ENCODE measurements around the gene ELN. TPM values are rescaled to one million over a fixed set of nuclear protein-coding genes. Genes with fewer than 3 reads are reported as not detected.

Gene ELN
- total RNA-seq, 2 experiments from 2014 or later, result not detected

GRCh38 chr7:74017125-74017524 lies 10.8 kb upstream of the ELN start:
- Histone ChIP-seq H3K27ac (ENCODE audit: low read depth in 1 of 2, low read length in 2 of 2) (no peak overlapping the region), H3K27me3 (ENCODE audit: control insufficient read depth in 1 of 2, insufficient read depth in 2 of 2, low read length in 2 of 2) (no peaks in the 10 kb centered on the region), H3K36me3 (ENCODE audit: insufficient read depth, low read length) (no peaks in the 10 kb centered on the region), H3K9me3 (ENCODE audit: control insufficient read depth in 1 of 2, insufficient read depth in 1 of 2, low read length in 2 of 2) (peaks cover 0 to 6% of the 10 kb centered on the region in 2 experiments), H3K4me1 (ENCODE audit: insufficient read depth, low read length) (no peaks in the 10 kb centered on the region), H3K4me3 (ENCODE audit: low read length) (no peak overlapping the region)
- H3K27ac Mint-ChIP-seq, result no peak overlapping the region
- H3K36me3 Mint-ChIP-seq (ENCODE audit: low read depth), result no peaks in the 10 kb centered on the region
- no peak overlapping the region for H3K4me3 Mint-ChIP-seq
- no peak for TF ChIP-seq CTCF (IDR thresholded peaks at IDR 0.05)
- intact Hi-C loops (cut with DNase I, micrococcal nuclease), result no loop called here
- CTCF ChIA-PET, result interaction anchor here (1.0 kb wide), 1 partner anchor 10 kb away, joined by 3 read pairs; no protein-coding TSS in a partner anchor
- ATAC-seq (ENCODE audit: poor library complexity), result no peak
- no peaks in the 10 kb centered on the region for H3K4me1 Mint-ChIP-seq (ENCODE audit: low read depth)
- no peaks in the 10 kb centered on the region for H3K9me3 Mint-ChIP-seq
- no peak for DNase-seq
- no peaks in the 10 kb centered on the region for H3K27me3 Mint-ChIP-seq
- POLR2A ChIA-PET, result no interaction called here

GRCh38 chr7:74018246-74018895 lies 9.6 kb upstream of the ELN start:
- no peaks in the 10 kb centered on the region for H3K27me3 ChIP-seq (ENCODE audit: control insufficient read depth in 1 of 2, insufficient read depth in 2 of 2, low read length in 2 of 2)
- H3K36me3 Mint-ChIP-seq (ENCODE audit: low read depth), result no peaks in the 10 kb centered on the region
- H3K4me1 ChIP-seq (ENCODE audit: insufficient read depth, low read length), result no peaks in the 10 kb centered on the region
- H3K27ac Mint-ChIP-seq, result no peak overlapping the region
- peaks cover 6% of the 10 kb centered on the region for H3K27me3 Mint-ChIP-seq
- TF ChIP-seq CTCF (IDR thresholded peaks at IDR 0.05), result no peak
- H3K4me1 Mint-ChIP-seq (ENCODE audit: low read depth), result no peaks in the 10 kb centered on the region
- no peaks in the 10 kb centered on the region for H3K9me3 ChIP-seq (ENCODE audit: control insufficient read depth in 1 of 2, insufficient read depth in 1 of 2, low read length in 2 of 2)
- no peaks in the 10 kb centered on the region for H3K36me3 ChIP-seq (ENCODE audit: insufficient read depth, low read length)
- no peak overlapping the region for H3K4me3 Mint-ChIP-seq
- DNase-seq, result no peak
- no peaks in the 10 kb centered on the region for H3K9me3 Mint-ChIP-seq
- intact Hi-C loops (cut with DNase I, micrococcal nuclease), result no loop called here
- POLR2A ChIA-PET, result no interaction called here
- H3K27ac ChIP-seq (ENCODE audit: low read depth in 1 of 2, low read length in 2 of 2), result no peak overlapping the region
- no peak for ATAC-seq (ENCODE audit: poor library complexity)
- CTCF ChIA-PET, result interaction anchor here (1.0 kb wide), 1 partner anchor 8 kb away, joined by 3 read pairs; no protein-coding TSS in a partner anchor
- H3K4me3 ChIP-seq (ENCODE audit: low read length), result no peak overlapping the region

GRCh38 chr7:74019149-74019548 lies 8.8 kb upstream of the ELN start:
- H3K4me1 Mint-ChIP-seq (ENCODE audit: low read depth), result no peaks in the 10 kb centered on the region
- H3K4me1 ChIP-seq (ENCODE audit: insufficient read depth, low read length), result no peaks in the 10 kb centered on the region
- no peaks in the 10 kb centered on the region for H3K9me3 Mint-ChIP-seq
- intact Hi-C loops (cut with DNase I, micrococcal nuclease), result no loop called here
- TF ChIP-seq CTCF (IDR thresholded peaks at IDR 0.05), result no peak
- ChIA-PET POLR2A (no interaction called here), CTCF (no interaction called here)
- no peaks in the 10 kb centered on the region for H3K9me3 ChIP-seq (ENCODE audit: control insufficient read depth in 1 of 2, insufficient read depth in 1 of 2, low read length in 2 of 2)
- no peak overlapping the region for H3K4me3 Mint-ChIP-seq
- H3K27me3 ChIP-seq (ENCODE audit: control insufficient read depth in 1 of 2, insufficient read depth in 2 of 2, low read length in 2 of 2), result peaks cover 0 to 2% of the 10 kb centered on the region in 2 experiments
- H3K36me3 ChIP-seq (ENCODE audit: insufficient read depth, low read length), result no peaks in the 10 kb centered on the region
- H3K27me3 Mint-ChIP-seq, result peaks cover 13% of the 10 kb centered on the region
- ATAC-seq (ENCODE audit: poor library complexity), result no peak
- H3K4me3 ChIP-seq (ENCODE audit: low read length), result no peak overlapping the region
- no peak overlapping the region for H3K27ac ChIP-seq (ENCODE audit: low read depth in 1 of 2, low read length in 2 of 2)
- DNase-seq, result no peak
- no peak overlapping the region for H3K27ac Mint-ChIP-seq
- no peaks in the 10 kb centered on the region for H3K36me3 Mint-ChIP-seq (ENCODE audit: low read depth)

Measured in CD4-positive, alpha-beta T cell (primary cell).